COLO829 (cell line): ENCODE measurements around the gene RNF144A.
"Not testable (repeated sequence)": the region's sequence is repeated elsewhere in the genome, so short reads cannot be mapped to it uniquely, and the experiment has no call there.

Experiments
- DNase-seq: peaks from one replicate; pipeline ENCODE4 v3.0.0; 2012; ENCODE audit warnings: low spot score

Gene RNF144A

DNA sequence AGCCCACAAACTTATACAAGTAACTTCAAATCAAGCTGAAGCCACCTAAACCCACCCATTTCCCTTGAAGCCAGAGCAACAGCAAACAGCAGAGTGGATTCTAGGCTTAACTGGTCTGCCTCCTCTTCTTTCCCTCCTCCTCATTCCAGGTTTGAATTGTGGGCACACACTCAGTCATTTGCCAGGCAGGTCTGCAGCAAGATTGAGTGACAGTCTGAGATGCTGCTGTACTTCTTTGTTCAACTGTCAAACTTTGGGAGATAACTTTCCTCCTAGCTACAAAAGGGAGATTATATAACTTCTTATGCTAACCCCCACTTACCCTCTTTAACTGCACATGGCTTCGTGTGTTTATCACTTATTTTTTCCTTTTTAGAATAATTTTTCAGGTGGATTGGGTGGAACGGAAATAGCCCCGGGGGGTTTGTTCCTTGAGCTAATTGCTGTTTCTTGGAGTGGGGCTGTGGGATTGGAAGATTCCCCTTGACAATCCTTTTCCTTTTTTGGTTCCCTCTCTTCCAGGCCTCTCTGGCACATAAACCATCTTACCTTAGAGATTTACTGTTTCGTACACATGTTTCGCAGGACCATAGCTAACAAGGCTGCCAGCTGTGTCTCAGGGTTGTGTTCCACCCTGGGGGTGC, 55.0 kb downstream of the RNF144A start:
- no peak for DNase-seq

- no peak for DNase-seq
Measured at GRCh38 chr2:6973895-6974545, 56.8 kb downstream of the RNF144A start.

GRCh38 chr2:6975988-6976387, 58.8 kb downstream of the RNF144A start:
- peak; percentile 59 for DNase-seq

DNA sequence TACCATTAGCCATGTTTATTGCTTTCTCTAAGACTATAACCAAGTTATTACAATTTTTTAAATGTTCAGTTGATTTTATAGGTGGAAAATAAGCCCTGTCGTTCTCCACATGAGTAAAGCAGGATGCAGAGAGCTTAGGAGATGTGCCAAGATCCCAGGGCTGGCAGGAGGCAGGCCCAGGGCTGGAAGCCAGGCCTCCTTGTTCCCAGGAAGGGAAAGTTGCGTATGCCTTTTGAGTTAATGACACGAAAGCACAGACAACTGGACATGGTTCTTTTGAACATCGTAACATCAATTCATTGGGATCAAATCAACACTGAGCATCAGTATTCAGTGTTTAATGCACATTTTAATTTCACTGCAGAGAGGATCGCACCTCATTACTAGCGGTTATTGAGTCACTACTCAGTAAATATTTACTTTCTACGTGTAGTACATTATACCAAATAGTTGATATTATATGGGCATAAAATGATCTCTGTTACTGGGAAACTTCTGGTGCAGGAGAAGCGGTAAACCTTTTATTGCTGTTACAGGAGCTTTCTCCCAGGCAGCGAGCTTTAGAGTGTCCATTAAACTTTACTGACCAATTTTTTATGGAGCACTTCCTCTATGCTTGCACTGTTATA, 60.0 kb downstream of the RNF144A start:
- DNase-seq, result no peak

DNA sequence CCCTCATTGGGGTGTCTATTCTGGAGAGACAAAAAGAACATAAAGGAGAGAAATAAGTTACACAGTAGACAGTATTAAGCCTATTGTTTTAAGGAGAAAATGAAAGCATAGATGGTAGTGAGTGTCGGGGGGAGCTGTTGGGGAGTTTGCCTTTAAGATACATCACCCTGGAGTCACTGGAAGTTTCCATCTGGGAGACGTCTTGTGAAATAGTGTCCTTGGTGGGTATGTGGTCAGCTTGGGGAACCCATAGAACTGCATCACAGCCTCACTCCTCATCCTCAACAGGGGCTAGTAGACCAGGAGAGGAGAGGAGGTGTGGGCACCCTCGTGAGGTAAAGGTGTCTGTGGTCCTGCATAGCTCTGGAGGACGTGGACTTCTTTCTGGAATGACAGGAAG, 60.6 kb downstream of the RNF144A start:
- no peak for DNase-seq

- no peak for DNase-seq
Measured at GRCh38 chr2:6978991-6979390, 61.8 kb downstream of the RNF144A start.

- DNase-seq, result no peak
Measured at GRCh38 chr2:6982449-6982848, 65.2 kb downstream of the RNF144A start.

- DNase-seq, result no peak
Measured at GRCh38 chr2:6982934-6983589, 65.8 kb downstream of the RNF144A start.

DNA sequence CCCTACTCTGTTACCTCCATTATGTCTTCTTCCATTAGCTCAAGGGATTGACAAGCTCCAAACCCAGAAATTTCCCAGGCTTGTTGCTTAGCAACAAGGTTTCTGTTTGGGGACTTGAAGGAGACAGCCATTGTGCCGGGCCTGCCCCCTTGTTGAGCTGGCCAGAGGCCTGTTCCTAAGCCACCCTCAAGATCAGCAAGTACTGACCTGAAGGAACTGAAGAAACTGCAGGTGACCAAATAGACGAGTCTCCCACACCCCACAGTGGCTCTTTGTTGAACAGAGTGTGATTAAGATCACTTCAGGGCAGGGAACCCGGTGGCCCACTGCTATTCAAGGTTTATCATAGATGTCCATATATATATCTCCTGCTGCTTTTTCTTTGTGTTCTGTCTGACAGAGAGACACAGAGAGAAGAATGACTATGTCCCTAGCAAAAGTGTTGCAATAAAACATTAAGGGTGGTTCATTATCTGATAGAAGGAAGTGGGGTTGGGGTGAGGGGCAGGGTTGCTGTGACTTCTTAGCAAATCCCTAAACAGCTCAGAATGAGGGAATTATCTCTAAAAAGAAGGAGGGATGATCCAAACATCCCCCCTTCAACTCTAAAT, 69.2 kb downstream of the RNF144A start:
- peak; percentile 37 for DNase-seq

GRCh38 chr2:6986912-6987361, 69.7 kb downstream of the RNF144A start:
- DNase-seq, result peak; percentile 66

- no peak for DNase-seq
Measured at GRCh38 chr2:6990871-6991270, 73.7 kb downstream of the RNF144A start.

DNA sequence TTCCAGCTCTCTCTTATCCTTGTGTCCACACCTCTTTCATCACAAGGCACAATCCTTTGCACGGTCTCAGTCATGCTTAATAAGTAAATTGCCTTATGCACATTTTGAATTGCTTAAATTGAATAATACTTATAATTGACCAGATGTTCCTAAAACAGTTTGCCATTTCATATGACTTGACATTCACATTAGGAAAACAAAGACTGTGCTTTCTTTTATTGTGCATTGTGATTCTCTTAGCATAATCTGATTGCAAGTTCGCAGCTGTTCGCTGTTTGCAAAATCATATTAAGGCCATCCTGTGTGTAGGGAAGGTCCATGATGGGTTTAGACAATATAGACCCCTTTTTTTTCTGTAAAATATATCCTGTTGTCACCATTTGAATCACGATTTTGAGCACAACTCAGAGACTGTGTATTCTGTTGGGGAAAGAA, 75.6 kb downstream of the RNF144A start:
- DNase-seq, result no peak

DNA sequence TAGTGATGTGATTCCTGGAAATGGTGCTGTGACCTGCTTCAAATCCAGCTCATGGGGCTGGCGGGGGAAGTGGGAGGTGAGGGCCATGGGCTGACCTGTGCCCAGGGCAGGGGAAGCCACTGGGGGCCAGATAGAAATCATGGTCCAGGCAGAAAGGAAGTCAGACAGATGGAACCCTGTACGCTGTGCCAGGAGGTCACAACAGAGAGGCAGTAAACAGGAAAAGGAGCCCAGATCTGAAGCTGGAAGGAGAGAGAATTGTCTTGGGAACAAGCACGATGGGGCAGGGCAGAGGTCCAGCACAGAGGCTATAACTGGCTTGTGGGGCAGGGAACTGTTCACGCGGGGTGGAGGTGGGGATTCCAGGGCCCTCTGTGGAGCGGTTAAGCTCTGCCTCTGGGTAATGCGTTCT, 76.0 kb downstream of the RNF144A start:
- no peak for DNase-seq

DNA sequence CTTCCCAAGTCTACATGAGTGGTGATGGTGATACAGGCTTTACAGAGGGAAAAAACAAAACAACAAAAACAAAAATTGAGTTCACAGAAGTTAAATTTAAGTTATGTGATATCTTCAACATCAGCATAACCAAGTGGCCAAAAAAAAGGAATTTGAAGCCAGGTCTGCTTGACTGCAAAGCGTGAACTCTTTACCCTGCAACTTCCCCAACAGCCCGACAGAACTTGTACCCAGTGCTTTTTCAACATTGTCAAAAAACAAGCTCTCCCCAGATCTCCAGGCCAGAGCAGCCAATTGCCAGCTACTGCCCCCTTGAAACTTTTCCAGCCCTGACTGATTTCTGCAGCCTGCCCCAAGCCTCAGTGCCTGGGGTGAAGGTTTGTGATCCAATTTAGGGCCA, 76.7 kb downstream of the RNF144A start:
- no peak for DNase-seq

- DNase-seq, result no peak
Measured at GRCh38 chr2:6994536-6995128, 77.4 kb downstream of the RNF144A start.

DNA sequence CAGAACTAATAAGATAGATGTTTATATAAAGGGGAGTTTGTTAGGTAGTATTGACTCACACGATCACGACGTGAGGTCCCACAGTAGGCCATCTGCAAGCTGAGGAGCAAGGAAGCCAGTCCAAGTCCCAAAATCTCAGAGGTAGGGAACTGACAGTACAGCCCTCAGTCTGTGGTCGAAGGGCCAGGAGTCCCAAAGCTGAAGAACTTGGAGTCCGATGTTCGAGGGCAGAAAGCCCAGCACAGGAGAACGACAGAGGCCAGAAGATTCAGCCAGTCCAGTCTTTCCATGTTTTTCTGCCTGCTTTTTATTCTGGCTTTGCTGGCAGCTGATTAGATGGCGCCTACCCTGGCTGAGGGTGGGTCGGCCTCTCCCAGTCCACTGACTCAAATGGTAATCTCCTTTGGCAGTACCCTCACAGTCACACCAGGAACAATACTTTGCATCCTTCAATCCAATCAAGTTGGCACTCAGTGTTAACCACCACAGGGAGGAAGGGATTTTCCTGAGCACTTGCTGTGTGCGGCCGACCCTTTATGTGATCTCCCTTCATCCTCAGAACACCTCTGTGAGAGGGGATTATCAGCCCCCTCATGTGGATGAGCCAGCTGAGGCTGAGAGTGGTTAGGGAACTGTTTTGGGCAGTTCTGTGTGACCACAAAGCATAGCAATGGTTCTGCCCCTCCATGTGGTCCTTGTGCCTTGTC, 78.3 kb downstream of the RNF144A start:
- no peak for DNase-seq

GRCh38 chr2:6999211-6999877, 82.1 kb downstream of the RNF144A start:
- DNase-seq, result no peak

GRCh38 chr2:7001395-7001794, 84.2 kb downstream of the RNF144A start:
- not testable (repeated sequence) for DNase-seq

DNA sequence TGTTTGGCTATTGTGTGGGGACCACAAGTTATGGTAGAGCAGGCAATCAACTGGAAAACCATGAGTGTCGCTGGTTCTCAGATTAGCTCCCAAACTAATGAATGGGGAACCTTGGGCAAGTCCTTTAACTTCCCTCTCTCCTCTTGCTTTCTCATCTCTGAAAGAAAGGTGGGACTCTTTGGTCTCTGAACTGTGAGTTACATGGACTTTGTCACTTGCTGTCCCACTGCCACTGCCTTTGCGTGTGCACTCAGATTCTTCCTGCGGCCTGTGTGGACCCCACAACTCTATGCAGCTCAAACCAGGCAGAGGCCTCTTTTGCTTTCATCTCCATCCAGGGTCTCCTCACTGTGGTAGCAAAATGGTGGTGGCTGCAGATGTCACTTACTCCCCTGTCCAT, 86.7 kb downstream of the RNF144A start:
- DNase-seq, result no peak

- DNase-seq, result no peak
Measured at GRCh38 chr2:7004636-7005035, 87.4 kb downstream of the RNF144A start.

DNA sequence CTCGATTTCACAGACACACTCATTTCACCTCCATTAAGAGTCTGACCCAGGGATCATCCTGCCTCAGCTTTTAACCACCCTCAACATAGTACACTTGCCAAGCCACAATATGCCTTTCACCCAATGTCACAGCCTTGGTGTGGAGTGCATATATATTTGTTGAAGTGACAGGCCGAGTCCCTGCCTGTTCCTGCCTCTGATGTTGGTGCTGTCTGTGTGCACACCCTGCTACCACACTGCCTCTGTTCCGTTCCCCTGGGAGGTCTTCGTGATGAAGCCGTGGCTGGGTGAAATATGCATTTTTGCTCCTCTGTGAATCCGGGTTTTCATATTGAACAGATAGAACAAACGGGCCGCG, 90.3 kb downstream of the RNF144A start:
- no peak for DNase-seq
